ENCODE data around the gene EPHA6.

Gene EPHA6

DNA sequence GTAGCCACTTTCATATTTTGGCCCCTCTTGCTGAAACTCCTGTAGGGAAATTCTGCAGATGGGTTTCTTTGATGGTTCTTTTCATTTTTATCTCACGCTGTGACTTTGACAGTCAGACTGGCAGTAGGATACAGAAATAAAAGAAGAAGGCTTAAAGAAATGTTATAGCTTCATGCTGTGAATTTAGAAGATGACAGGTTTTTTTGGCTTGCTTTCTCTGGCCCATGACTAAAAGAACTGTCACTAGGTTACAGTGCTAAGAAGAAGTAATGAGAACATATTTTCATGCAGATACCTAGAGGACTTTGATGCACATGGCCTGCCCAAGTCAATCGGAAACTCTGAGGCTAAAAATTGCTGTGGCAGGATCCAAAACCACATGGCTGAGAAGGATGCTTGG, 334.5 kb downstream of the EPHA6 start:
- no peak for DNase-seq (ENCODE audit: low read depth in 1 of 2, low spot score in 1 of 2)

DNA sequence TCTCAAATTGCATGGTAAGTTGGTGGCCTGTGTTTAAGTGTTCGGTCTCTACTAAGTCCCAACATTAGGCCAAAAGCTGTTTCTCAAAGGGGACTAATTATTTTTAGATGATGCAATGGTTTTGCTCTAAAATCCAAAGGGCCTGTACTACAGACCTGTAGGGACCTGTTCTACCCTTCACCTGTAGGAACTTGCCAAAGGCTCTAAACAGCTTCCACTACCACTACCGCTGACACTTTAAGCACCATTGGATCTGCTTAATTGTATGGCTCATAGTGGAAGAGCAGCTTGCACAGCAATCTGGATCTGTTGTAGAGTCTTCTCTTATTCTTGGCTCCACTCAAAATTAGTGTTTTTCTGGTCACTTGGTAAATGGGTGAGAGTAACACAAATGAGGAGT, 346.8 kb downstream of the EPHA6 start:
- DNase-seq (ENCODE audit: low read depth in 1 of 2, low spot score in 1 of 2): no peak

DNA sequence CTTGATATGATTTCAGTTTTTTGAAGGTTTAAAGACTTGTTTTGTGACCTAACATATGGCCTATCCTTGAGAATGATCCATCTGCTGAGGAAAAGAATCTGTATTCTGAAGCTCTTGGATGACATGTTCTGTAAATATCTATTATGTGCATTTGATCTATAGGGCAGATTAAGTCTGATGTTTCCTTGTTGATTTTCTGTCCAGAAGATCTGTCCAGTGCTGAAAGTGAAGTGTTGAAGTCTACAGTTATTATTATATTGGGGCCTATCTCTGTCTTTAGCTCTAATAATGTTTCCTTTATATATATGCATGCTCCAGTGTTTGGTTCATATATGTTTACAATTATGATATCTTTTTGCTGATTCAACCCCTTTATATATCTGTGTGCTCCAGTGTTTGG, 362.8 kb downstream of the EPHA6 start:
- DNase-seq (ENCODE audit: low read depth in 1 of 2, low spot score in 1 of 2): no peak

DNA sequence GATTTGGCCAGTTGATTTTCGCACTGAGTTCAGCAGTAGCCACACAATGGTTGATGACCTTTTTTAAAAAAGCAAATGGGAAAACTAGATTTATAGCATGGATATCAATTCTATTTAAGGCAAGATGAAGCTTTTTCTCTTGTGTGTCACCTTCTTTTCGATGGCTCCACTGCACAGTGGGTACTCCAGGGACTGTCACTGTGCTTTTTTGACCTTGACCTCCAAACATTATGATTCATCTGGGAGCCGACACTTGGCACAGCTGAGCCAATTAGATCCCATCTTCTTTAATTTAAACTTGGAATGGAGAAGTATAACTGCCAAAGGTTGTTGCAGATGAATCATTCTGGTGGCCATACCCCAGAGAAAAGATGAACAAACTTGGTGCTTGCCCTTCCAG, 367.3 kb downstream of the EPHA6 start:
- no peak for DNase-seq (ENCODE audit: low read depth in 1 of 2, low spot score in 1 of 2)

DNA sequence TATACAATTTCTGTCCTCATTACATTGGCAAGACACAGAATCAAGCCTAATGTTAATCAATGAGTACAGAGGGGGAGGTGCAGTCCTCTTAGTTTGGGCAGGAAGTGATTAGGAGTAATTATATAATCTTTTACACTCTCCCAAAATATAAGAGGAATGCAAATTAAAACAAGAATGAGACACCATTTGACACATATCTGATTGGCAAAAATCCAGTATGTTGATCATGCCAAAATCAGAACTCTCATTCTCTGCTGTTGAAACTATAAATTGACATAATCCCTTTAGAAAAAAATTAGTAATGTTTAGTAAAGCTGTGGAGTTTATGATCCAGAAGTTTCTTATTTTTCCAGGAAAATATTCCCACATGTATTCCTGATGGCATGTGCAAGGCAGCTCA, 373.4 kb downstream of the EPHA6 start:
- no peak for DNase-seq (ENCODE audit: low read depth in 1 of 2, low spot score in 1 of 2)

DNA sequence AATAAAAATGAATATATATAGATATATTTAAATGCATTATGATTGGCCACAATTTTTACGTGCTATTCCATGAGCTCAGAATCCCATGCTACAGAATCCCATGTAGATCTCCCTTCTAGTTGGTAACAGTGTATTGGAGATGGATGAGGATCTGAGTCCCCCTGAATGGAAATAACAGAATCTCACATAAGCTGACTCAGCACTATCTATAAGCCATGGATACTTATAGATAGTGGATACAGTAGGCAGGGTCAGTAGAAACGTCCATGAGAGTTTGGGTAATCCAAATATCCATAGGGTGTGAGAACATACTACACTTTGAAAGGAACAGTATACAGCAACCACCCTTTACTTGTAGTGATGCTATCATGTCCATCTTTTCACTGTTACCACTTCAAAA, 375.4 kb downstream of the EPHA6 start:
- no peak for DNase-seq (ENCODE audit: low read depth in 1 of 2, low spot score in 1 of 2)

DNA sequence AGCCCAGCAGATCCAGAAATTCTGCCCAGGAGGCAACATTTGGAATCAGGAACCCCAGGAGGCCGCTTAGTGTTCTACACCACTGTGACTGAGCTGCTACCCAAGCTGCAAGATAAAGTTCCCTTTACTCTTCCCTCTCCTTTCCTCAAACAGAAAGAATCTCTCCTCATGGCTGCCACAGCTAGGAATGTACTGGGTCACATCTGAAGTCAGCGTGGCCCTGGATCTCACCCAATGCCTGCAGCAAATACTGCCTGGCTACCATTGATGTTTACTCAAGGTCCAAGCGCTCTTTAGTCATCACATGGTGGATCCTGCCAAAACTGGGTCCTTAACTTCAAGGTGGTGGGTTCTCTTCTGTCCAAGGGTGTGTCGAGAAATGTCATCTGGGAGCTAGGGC, 382.7 kb downstream of the EPHA6 start:
- DNase-seq (ENCODE audit: low read depth in 1 of 2, low spot score in 1 of 2): no peak

DNA sequence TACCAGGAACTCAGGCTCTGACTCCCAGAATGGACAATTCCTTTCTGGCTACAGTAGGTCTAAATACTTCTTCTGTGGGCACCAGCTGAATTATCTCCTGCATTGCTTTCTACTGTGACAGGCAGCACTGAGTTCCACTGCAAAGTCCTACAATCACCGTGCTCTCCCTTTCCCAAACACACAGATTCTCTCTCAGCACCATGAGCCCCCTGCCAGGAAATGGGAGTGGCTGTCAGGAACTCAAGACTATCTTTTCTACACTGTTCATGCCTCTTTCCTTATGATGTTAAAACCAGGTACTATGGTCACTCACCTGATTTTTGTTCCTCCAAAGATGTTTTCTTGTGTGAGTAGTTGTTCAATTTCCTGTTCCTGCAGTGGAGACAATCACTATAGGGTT, 383.4 kb downstream of the EPHA6 start:
- no peak for DNase-seq (ENCODE audit: low read depth in 1 of 2, low spot score in 1 of 2)

DNA sequence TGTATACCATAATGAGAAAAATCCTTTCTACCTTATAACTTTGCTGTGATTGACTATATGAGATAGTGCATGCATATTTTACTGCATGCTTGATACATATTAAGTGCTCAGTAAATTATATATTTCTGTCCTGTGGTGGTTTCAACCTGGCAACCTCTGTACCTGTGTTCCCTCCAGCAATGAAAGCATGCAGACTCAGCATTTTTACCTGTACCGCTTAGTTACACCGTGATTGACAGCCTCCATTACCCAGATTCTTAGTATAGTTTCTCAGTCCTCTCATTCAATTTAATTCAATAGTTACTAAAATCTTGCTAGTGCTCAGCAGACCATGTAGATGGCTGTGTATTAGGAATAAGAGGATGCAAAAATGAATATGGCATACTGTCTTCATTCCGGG, 386.0 kb downstream of the EPHA6 start:
- DNase-seq (ENCODE audit: low read depth in 1 of 2, low spot score in 1 of 2): no peak

DNA sequence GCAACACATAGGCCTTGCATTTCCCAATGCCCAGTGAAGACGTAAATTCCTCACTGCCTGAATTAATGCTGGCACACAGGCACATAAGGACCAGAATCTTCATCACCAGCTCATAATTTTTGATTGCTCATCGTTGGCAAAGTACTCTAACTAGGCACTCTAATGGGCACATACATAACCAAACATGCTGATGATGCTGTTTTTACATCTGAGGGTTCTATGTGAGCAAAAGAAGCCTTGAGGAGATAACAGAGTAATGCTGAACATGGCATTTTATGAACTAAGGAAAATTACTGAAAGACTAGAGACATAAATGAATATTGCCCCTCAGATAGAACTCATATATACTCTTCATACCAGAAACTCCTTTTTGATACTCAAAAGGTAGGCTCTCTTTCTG, 387.4 kb downstream of the EPHA6 start:
- no peak for DNase-seq (ENCODE audit: low read depth in 1 of 2, low spot score in 1 of 2)

DNA sequence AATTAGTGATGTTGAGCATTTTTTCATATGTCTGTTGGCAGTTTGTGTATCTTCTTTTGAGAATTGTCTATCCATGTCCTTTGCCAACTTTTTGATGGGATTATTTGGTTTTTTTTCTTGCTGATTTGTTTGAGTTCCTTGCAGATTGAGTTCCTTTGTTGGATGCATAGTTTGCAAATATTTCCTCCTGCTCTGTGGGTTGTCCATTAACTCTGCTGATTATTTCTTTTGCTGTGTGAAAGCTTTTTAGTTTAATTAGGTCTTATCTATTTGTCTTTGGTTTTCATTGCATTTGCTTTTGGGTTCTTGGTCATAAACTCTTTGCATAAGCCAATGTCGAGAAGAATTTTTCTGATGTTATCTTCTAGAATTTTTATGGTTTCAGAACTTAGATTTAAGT, 414.6 kb downstream of the EPHA6 start:
- no peak for DNase-seq (ENCODE audit: low read depth in 1 of 2, low spot score in 1 of 2)

DNA sequence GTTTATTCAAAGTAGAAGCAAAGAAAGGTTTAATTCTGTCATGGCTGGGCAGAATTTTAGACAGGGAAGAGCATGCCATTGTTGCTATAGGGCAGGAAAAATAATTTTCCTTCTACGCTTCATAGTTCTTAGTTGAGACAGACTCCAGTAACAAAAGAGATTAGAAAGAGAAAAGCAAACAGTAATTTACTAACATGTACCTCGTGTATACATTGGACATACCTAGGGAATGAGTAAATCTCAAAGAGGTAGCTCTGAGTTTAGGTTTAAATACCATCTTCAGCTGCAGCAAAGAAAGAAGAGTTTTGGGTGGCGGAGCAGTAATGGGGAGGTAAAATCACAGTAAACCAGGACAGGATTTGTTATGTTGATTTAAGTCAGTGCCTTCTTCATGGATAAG, 416.1 kb downstream of the EPHA6 start:
- DNase-seq (ENCODE audit: low read depth in 1 of 2, low spot score in 1 of 2): no peak

DNA sequence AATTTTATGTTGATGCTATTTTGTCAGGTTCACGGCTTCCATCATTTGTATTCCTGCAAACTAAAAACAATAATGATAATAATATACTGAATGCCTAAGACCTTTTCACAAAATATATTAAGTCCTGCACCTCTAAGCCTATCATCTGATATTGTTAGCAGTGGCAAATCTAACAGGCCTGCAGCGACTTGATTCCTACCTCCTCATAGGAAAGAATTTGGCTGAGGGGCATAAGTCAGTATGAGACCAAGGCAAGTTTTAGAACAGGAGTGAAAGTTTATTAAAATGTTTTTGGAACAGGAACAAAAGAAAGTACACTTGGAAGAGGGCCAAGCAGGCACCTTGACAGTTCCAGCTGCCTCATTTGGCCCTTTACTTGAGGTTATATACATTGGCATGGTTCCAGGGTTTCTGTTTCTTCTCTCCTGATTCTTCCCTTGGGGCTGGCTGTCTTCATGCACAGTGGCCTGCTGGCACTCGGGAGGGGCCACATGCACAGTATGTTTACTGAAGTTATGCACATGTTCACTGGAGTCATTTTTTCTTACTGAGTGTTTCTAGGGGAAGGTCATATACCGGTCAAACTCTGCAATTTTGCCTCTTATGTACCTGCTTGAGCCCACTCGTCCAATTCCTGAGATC, 418.1 kb downstream of the EPHA6 start:
- DNase-seq (ENCODE audit: low read depth in 1 of 2, low spot score in 1 of 2): no peak

DNA sequence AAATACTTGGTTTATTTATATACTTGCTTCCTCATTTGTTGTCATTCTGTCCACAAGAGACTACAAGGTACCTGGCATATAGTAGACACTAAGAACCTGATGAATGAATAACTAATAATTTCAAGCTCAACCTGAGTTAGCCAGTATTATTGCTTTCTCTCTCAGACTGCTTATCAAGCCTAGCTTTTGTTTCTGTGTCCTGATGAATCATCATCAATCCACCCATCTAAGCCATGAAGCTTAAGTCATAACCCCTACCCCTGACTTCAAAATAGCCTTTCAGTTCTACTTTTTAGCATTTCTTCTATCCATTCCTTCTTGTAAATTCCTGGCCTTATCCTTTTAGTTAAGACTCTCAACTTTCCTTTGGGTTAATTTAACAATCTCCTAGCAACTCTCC, 420.8 kb downstream of the EPHA6 start:
- DNase-seq (ENCODE audit: low read depth in 1 of 2, low spot score in 1 of 2): no peak

DNA sequence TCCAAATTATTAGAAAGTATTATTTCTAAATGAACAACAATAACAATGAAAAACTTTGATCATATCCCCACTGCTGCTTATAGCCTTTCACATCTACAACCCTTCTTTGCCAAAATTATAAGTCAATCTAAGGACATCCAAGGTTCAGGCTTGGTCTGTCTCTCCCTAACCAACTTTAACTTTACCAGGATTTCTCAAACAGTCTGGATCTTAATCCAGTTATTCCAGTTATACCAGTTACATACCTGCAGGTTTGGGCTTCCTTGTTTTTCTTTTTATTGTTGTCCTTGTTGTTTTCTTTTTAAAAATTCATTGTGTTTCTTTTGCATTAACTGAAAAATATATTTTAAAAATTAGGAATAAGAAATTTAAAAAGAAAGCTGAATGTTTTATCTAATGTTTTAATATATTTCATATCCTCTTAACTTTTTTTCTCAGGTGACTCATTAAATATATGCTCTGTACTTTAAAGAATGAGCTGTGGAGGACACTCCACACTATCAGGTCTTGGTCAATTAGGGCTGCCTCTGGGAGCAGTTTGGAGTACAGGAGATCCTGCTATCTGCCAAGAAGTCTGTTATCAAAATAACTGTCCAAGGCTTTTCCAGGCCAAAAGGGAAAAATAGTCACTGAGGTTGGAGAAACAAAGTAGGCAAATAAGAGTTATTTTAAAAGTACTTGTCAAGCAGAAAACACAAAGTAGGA, 421.4 kb downstream of the EPHA6 start:
- DNase-seq (ENCODE audit: low read depth in 1 of 2, low spot score in 1 of 2): no peak

DNA sequence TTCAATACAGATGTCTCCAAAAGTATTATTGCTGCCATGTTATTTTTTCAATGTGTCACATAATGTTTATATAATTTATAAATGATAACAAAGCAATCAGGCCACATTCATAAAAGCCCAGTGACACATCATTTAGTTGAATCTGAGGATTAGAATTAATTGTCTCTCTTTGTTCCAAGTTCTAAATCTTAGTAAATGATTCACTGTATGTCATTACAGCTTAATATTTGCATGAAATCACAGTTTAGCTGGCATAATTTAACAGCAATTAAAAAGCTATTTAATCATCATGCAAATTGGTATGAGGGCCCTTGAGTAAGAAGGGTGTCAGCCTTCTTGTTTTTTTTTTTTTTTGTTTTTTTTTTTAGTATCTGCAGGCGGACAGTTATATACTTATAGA, 427.0 kb downstream of the EPHA6 start:
- DNase-seq (ENCODE audit: low read depth in 1 of 2, low spot score in 1 of 2): no peak

DNA sequence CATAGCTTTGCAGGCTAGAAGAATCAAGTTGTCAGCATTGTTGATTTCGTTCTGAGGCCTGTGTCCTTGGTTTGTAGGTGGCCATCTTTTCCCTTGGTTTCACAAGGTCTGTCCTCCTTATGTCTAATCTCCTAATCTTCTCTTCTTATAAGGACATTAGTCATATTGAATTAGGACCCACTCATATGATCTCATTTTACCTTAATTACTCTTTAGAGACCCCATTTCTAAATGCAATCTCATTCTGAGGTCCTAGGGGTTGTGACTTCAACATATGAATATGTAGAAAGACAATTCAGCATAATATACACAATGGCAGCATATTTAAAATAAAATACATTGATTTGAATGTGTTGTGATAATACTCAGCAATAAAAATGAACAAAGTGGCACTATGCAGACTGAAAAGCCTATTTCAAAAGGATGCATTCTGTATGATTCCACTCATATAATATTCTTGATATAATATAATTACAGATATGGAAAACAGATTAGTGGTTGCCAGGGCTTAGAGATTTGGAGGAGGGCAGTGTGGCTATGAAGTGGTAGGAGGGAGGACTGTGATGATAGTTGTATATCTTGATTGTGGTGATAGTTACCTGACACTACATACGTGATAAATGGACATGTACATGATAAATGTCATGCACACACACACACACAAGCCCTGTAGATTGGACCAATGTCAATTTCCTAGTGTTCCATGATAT, 431.0 kb downstream of the EPHA6 start:
- no peak for DNase-seq (ENCODE audit: low read depth in 1 of 2, low spot score in 1 of 2)

DNA sequence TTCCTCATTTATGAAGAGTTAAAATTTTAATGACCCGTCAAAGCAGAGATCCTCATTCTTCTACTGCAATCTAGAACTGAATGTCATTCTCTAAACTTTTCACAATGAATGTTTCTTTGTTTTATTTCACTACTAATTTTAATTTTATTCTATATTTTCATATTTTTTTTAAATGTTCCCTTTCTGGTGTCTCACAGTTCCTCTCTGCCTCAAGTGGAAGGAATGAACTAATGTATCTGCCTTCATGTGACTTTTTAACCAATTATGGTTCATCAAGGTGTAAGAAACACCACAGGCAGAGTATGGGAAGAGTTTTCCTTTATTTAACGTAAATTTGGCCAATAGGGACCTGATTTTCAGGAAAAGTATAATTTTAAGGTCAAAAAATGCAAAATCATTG, 441.7 kb downstream of the EPHA6 start:
- DNase-seq (ENCODE audit: low read depth in 1 of 2, low spot score in 1 of 2): no peak

DNA sequence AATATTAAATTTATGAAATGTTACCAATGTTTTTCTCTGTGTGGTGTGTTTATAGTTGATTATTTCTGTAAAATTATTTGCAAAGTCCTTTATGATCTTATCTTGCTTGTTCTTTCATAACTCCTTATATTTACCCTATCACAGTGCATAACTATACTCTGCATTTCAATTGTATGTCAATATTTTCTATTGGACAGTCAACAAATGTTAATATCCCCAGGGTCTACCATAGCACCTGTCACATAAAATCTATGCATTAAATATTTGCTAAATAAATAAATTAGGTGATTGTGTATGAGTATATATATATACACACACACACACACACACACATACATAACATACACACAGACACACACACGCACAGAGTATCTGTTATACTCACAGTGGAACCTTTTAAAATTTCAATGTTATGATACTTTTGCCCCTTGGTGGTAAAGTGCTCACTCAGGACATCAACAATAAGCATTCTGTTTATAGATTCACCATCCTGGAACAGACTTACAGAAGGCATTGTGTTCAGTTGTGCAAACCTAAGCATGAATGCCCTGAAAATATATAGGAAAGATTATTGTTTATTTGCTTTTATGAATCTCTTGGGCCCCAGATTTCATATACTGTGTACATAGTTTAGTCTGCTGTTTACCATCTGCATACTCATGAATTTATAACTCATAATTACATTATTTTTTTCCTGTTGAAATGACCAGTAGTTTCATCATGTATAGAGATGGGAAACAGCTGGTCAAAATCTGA, 443.7 kb downstream of the EPHA6 start:
- no peak for DNase-seq (ENCODE audit: low read depth in 1 of 2, low spot score in 1 of 2)

DNA sequence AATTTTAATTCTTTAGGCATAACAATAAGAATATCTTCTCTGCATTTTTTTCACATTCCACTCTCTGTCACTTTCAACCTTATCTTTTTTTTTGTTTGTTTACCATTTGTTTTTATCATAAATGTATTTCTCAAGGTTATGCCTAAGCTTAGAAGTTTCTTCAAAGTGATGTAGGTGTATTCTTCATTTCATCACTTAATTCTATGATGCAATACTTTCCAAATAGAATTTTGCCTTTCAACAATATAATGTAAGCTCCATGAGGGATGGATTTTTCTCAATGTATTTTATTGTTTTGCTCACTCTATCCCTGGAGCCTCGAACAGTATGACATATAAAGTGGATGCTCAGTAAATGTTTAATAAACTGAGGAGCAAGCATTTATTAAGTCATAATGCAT, 444.9 kb downstream of the EPHA6 start:
- DNase-seq (ENCODE audit: low read depth in 1 of 2, low spot score in 1 of 2): no peak

DNA sequence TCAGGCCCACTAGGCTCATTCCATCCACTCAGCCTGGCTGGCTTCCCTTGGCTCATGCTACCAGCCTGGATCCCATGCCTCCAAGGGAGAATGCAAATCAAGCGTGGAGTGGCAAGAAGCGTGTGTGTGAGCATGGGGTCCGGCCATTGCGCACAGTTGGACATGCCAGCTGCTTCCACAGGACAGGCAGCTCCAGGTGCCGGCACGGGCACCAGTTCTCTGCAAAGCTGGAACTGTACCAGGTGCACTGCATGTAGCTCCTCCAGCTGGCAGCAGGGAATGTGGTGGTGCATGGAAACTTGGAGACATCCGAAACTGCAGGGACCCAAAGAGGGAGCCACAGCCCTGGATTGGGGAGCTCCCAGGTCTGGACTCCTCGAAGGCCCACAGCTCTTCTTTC, 449.8 kb downstream of the EPHA6 start:
- DNase-seq (ENCODE audit: low read depth in 1 of 2, low spot score in 1 of 2): no peak
